Endothelial cell (in vitro differentiated cells): ENCODE data around the gene ART5. TPM values are rescaled to one million over a fixed set of nuclear protein-coding genes. Genes with fewer than 3 reads are reported as not detected.

Experiments
- DNase-seq: peaks from one replicate; pipeline ENCODE4 v3.0.0; 2021; ENCODE audit warnings: low spot score
- H3K27ac Mint-ChIP-seq: one replicate; pipeline ENCODE4 v1.8.0; 2021; ENCODE audit warnings: mixed read lengths, inconsistent platforms; ENCODE audit not compliant: unreplicated experiment
- H3K27me3 Mint-ChIP-seq: one replicate; pipeline ENCODE4 v1.8.0; 2021; ENCODE audit warnings: mild to moderate bottlenecking, moderate library complexity, mixed read lengths, inconsistent platforms; ENCODE audit not compliant: unreplicated experiment
- H3K36me3 Mint-ChIP-seq: one replicate; pipeline ENCODE4 v1.8.0; 2021; ENCODE audit warnings: mild to moderate bottlenecking, low read depth, mixed read lengths, inconsistent platforms; ENCODE audit not compliant: unreplicated experiment
- H3K4me1 Mint-ChIP-seq: one replicate; pipeline ENCODE4 v1.8.0; 2021; ENCODE audit warnings: mild to moderate bottlenecking, mixed read lengths, inconsistent platforms; ENCODE audit not compliant: unreplicated experiment
- H3K4me3 Mint-ChIP-seq: one replicate; pipeline ENCODE4 v1.8.0; 2021; ENCODE audit warnings: mild to moderate bottlenecking, mixed read lengths, inconsistent platforms; ENCODE audit not compliant: unreplicated experiment
- H3K9me3 Mint-ChIP-seq: one replicate; pipeline ENCODE4 v1.8.0; 2021; ENCODE audit warnings: mixed read lengths, inconsistent platforms; ENCODE audit not compliant: unreplicated experiment
- CTCF ChIP-seq: fragments of 200-600 bp; sonication (generic); IDR thresholded peaks from one replicate; pipeline ENCODE4 v1.5.0; 2021; ENCODE audit warnings: antibody characterized with exemption; ENCODE audit not compliant: unreplicated experiment
- total RNA-seq: library from RNA; stranded (reverse); fragmentation: NEBNext Ultra II Directional; extraction: Animal tissue kit (Norgen Biotek cat#: 25700); gene quantifications from one replicate; pipeline ENCODE4 v1.2.1, GENCODE V29; 2021; ENCODE audit not compliant: unreplicated experiment

ART5 gene
- total RNA-seq, 1 donor from 2014 or later: 9.7 TPM

GRCh38 chr11:3665336-3666022 lies 23.7 kb upstream of the ART5 start:
- H3K36me3 Mint-ChIP-seq: peaks cover 25% of the 10 kb centered on the region
- peaks cover 3% of the 10 kb centered on the region for H3K4me1 Mint-ChIP-seq
- TF ChIP-seq CTCF: no peak
- no peak for DNase-seq
- no peak overlapping the region for H3K27ac Mint-ChIP-seq
- peak overlapping the region; percentile 23 for H3K4me3 Mint-ChIP-seq
- no peaks in the 10 kb centered on the region for H3K9me3 Mint-ChIP-seq
- peaks cover 7% of the 10 kb centered on the region for H3K27me3 Mint-ChIP-seq

- Mint-ChIP-seq H3K4me3 (peak overlapping the region; percentile 23), H3K9me3 (no peaks in the 10 kb centered on the region), H3K27me3 (peaks cover 7% of the 10 kb centered on the region), H3K4me1 (peaks cover 3% of the 10 kb centered on the region), H3K27ac (no peak overlapping the region), H3K36me3 (peaks cover 20% of the 10 kb centered on the region)
- no peak for TF ChIP-seq CTCF
- DNase-seq: no peak
Observed at GRCh38 chr11:3664032-3664630, 22.3 kb upstream of the ART5 start.

GRCh38 chr11:3662856-3663255 lies 21.1 kb upstream of the ART5 start:
- Mint-ChIP-seq H3K27me3 (peaks cover 9% of the 10 kb centered on the region), H3K36me3 (peaks cover 17% of the 10 kb centered on the region), H3K27ac (no peak overlapping the region), H3K4me3 (no peak overlapping the region), H3K9me3 (no peaks in the 10 kb centered on the region), H3K4me1 (peaks cover 3% of the 10 kb centered on the region)
- DNase-seq: no peak
- no peak for TF ChIP-seq CTCF

GRCh38 chr11:3660960-3661359 lies 19.2 kb upstream of the ART5 start:
- Mint-ChIP-seq H3K27me3 (peaks cover 9% of the 10 kb centered on the region), H3K4me1 (peaks cover 3% of the 10 kb centered on the region), H3K36me3 (peaks cover 17% of the 10 kb centered on the region), H3K9me3 (no peaks in the 10 kb centered on the region), H3K27ac (no peak overlapping the region), H3K4me3 (no peak overlapping the region)
- no peak for DNase-seq
- TF ChIP-seq CTCF: no peak
